GM18526 (cell line): ENCODE results near the gene SPNS3.

Source experiments
- POLR2A ChIP-seq: IDR thresholded peaks from 3 replicates; pipeline ENCODE4 v1.6.1; 2011; ENCODE audit not compliant: insufficient read length; ENCODE audit errors: extremely low read depth

Gene SPNS3

GRCh38 chr17:4476511-4477070 lies 42.9 kb downstream of the SPNS3 start:
- TF ChIP-seq POLR2A: no peak

- no peak for TF ChIP-seq POLR2A
Observed at GRCh38 chr17:4477255-4477791, 43.6 kb downstream of the SPNS3 start.

GRCh38 chr17:4478318-4478830 lies 44.6 kb downstream of the SPNS3 start:
- TF ChIP-seq POLR2A: no peak

- no peak for TF ChIP-seq POLR2A
Observed at GRCh38 chr17:4479340-4479981, 45.7 kb downstream of the SPNS3 start.

- no peak for TF ChIP-seq POLR2A
Observed at GRCh38 chr17:4479982-4480751, 46.4 kb downstream of the SPNS3 start.

GRCh38 chr17:4480929-4481898 lies 47.5 kb downstream of the SPNS3 start:
- TF ChIP-seq POLR2A: no peak

GRCh38 chr17:4482338-4483011 lies 48.7 kb downstream of the SPNS3 start:
- no peak for TF ChIP-seq POLR2A

GRCh38 chr17:4483012-4483840 lies 49.5 kb downstream of the SPNS3 start:
- no peak for TF ChIP-seq POLR2A

GRCh38 chr17:4485676-4486646 lies 52.2 kb downstream of the SPNS3 start:
- TF ChIP-seq POLR2A: no peak

GRCh38 chr17:4487296-4487695 lies 53.6 kb downstream of the SPNS3 start:
- TF ChIP-seq POLR2A: no peak

GRCh38 chr17:4487820-4488716 lies 54.3 kb downstream of the SPNS3 start:
- TF ChIP-seq POLR2A: no peak
